Activated naive CD4-positive, alpha-beta T cell treated with anti-CD3 and anti-CD28 coated beads for 36 hours (primary cell): ENCODE measurements around the gene IKZF2. TPM values are rescaled to one million over a fixed set of nuclear protein-coding genes. Genes with fewer than 3 reads are reported as not detected.

Experiments used
- CTCF ChIA-PET: fragments of 350-600 bp; sonication (Branson Sonifier 250); formaldehyde crosslinking; loops from one replicate; lab custom pipeline; 2021; ENCODE audit warnings: antibody characterized with exemption; lab: Charles Lee
- DNase-seq: peaks from one replicate; pipeline ENCODE4 v3.0.0-alpha.2; 2020
- H3K27ac Mint-ChIP-seq: one replicate; pipeline ENCODE4 v1.8.0; 2021; ENCODE audit warnings: mild to moderate bottlenecking, mixed read lengths
- H3K27me3 Mint-ChIP-seq: one replicate; pipeline ENCODE4 v1.8.0; 2021; ENCODE audit warnings: low read depth, mixed read lengths
- H3K36me3 Mint-ChIP-seq: one replicate; pipeline ENCODE4 v1.8.0; 2021; ENCODE audit warnings: low read depth, mixed read lengths
- H3K4me1 Mint-ChIP-seq: one replicate; pipeline ENCODE4 v1.8.0; 2021; ENCODE audit warnings: low read depth, mixed read lengths
- H3K4me3 Mint-ChIP-seq: one replicate; pipeline ENCODE4 v1.8.0; 2021; ENCODE audit warnings: mild to moderate bottlenecking, moderate library complexity, mixed read lengths
- H3K9me3 Mint-ChIP-seq: one replicate; pipeline ENCODE4 v1.8.0; 2021; ENCODE audit warnings: mixed read lengths
- intact Hi-C: fragments of 100-400 bp; cut with micrococcal nuclease; formaldehyde crosslinking; loops from one replicate; pipeline ENCODE4 v1.15.1; 2023
- total RNA-seq, 2 experiments: library from RNA; stranded (reverse); gene quantifications; one replicate each; pipeline ENCODE4 v1.2.3, GENCODE V29; 2021

The IKZF2 gene
- total RNA-seq, 2 experiments from 2014 or later = 1.6 to 1.7 TPM

DNA sequence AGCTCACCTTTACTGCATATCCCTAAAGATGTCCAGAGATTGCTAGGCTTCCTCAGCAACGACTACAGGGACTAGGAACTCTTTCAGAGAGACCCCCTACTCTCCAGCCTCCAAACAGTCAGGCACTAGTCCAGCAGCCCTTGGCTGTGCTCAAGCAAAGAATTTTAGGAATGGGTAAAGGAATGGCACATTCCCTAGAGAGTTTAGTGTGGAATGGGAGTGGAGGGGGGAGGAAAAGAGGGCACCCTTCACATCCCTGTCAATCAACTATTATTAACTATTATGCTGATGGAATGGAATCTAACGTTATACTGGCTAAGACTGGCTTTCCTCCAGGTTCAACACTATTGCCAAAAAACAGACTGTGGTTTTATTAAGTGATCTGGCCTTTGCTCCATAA lies 64.8 kb downstream of the IKZF2 start:
- Mint-ChIP-seq H3K36me3 (no peaks in the 10 kb centered on the region), H3K9me3 (no peaks in the 10 kb centered on the region), H3K27me3 (no peaks in the 10 kb centered on the region), H3K4me3 (no peak overlapping the region), H3K4me1 (no peaks in the 10 kb centered on the region), H3K27ac (no peak overlapping the region)
- CTCF ChIA-PET = no interaction called here
- intact Hi-C loops = no loop called here
- no peak for DNase-seq

DNA sequence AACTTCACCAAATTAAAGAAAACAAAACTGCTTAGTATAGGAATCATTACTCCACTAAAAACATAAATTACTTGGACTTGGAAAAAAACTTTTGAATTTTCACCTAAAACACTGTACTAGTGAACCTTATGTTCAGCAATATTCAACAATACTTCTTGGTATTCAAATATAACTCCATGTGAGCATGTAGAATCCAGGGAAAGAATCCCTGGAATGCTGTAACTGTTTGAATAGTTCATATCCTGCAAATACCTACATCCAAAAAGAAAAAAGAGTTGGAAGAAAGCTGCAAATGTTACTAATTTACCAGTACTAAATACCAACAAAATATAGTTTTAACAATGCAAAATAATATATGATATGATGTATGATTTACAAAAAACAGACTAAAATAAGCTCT lies 65.4 kb downstream of the IKZF2 start:
- H3K36me3 Mint-ChIP-seq = no peaks in the 10 kb centered on the region
- no peak overlapping the region for H3K27ac Mint-ChIP-seq
- intact Hi-C loops = no loop called here
- H3K9me3 Mint-ChIP-seq = no peaks in the 10 kb centered on the region
- CTCF ChIA-PET = no interaction called here
- no peak for DNase-seq
- H3K4me1 Mint-ChIP-seq = no peaks in the 10 kb centered on the region
- H3K27me3 Mint-ChIP-seq = no peaks in the 10 kb centered on the region
- H3K4me3 Mint-ChIP-seq = no peak overlapping the region

DNA sequence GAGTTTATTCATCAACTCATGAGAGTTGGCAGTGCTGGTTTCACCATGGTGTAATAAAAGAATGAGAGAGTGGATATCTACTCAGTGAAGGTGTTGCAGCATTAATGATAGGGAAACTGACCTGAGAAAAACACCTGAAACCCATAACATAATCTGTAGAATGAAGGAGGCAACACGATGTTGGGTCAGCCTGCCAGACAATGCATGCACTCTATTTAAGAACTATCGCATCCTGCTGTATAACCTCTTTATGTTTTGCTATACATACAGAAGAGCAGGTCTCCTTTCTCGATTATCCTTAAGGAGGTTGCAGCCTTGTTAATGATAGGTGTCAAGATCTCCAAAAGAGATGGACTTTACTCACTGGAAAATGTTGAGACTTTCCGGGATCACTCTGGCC lies 65.9 kb downstream of the IKZF2 start:
- no peaks in the 10 kb centered on the region for H3K27me3 Mint-ChIP-seq
- H3K9me3 Mint-ChIP-seq = no peaks in the 10 kb centered on the region
- CTCF ChIA-PET = no interaction called here
- no peaks in the 10 kb centered on the region for H3K36me3 Mint-ChIP-seq
- H3K27ac Mint-ChIP-seq = no peak overlapping the region
- no peaks in the 10 kb centered on the region for H3K4me1 Mint-ChIP-seq
- intact Hi-C loops = no loop called here
- H3K4me3 Mint-ChIP-seq = no peak overlapping the region
- DNase-seq = no peak

DNA sequence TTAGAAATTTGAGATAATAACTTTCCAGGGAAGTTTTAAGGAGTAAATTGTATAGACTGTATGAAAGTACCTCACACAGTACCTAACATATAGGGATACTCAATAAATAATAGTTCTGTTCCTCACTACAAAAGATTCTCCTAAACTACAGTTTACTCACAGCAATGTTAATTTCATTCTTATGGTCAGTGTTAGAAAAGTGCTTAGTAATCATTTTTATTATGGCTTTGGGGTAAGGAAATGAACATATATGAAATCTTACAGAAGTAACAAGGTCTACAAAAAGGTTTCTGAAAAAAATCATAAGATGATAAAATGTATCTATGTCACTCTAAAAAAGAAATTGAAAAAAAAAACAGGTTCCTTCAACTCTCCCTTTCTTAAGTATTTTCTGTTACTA lies 67.2 kb downstream of the IKZF2 start:
- H3K4me3 Mint-ChIP-seq = no peak overlapping the region
- no peak for DNase-seq
- H3K36me3 Mint-ChIP-seq = no peaks in the 10 kb centered on the region
- H3K9me3 Mint-ChIP-seq = no peaks in the 10 kb centered on the region
- intact Hi-C loops = no loop called here
- H3K27me3 Mint-ChIP-seq = no peaks in the 10 kb centered on the region
- no peak overlapping the region for H3K27ac Mint-ChIP-seq
- peaks cover 3% of the 10 kb centered on the region for H3K4me1 Mint-ChIP-seq
- CTCF ChIA-PET = no interaction called here

DNA sequence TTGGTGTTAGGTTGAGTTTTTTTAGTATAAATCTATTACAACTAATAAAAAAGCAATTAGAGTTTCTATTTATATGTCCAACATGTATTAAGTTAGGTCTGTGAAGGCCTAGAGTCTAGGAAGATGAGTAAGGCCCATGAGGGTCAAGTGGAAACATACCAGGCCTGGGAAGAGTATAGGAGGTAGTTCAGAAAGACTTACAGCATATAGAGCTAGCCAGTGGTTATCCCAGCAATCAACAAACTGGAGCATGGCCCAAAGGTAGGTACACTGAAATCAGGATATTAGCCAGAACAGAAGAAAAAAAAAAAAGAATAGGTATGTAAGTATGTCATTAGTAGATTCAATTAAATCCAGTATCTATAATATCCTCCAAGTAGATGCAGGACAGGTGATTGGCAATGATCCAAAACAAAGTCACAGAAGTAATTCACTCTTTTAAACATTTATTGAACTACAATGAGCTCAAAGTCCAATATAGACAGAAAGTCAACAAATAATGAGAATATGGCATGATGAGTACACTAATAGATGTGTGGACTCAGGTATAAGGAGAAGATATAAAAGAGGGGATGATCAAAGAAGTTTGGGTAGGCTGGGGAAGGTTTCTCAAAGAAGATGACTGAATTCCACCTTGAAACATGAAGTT lies 70.3 kb downstream of the IKZF2 start:
- no peaks in the 10 kb centered on the region for H3K9me3 Mint-ChIP-seq
- H3K4me1 Mint-ChIP-seq = peaks cover 3% of the 10 kb centered on the region
- H3K27me3 Mint-ChIP-seq = peaks cover 2% of the 10 kb centered on the region
- DNase-seq = no peak
- H3K36me3 Mint-ChIP-seq = no peaks in the 10 kb centered on the region
- H3K27ac Mint-ChIP-seq = no peak overlapping the region
- intact Hi-C loops = no loop called here
- H3K4me3 Mint-ChIP-seq = no peak overlapping the region
- CTCF ChIA-PET = no interaction called here

DNA sequence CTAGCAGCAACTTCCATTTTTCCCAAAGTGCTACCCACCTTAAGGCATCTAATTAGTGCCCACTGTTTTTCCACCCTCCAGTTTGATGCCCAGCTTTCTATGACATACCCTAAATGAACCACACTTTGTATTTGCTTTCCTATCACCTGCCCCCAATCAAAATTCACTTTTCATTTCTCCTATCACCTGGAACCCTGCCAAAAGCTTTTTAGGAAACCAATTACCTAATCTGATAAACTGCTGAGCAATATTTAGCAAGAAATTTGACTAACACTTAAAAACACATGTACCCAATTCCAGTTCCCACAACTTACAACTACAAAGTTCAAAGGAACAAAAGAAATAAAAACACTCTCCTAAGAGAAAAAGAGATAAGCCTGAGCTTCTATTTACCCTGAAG lies 71.7 kb downstream of the IKZF2 start:
- CTCF ChIA-PET = no interaction called here
- Mint-ChIP-seq H3K4me1 (peaks cover 3% of the 10 kb centered on the region), H3K36me3 (no peaks in the 10 kb centered on the region), H3K9me3 (no peaks in the 10 kb centered on the region), H3K27ac (no peak overlapping the region), H3K27me3 (peaks cover 2% of the 10 kb centered on the region), H3K4me3 (no peak overlapping the region)
- intact Hi-C loops = no loop called here
- DNase-seq = no peak

DNA sequence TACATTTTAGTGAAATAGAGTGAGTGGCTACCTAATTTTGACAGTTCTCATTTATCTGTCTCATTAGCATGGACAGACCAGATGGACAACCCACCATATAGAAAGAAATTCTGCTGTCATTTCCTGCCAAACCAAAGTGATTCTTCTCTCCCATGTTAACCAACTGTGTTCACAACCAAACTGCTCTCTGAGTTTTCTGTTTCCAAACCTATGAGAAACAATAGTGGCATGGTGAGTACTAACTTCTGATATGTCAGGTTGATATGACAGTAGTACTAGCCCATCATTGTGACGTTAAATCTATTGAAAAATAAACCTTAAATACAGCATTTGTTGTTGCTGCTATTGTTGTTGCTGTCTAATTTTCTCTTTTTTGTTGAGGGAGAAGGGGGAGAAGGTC lies 72.7 kb downstream of the IKZF2 start:
- peaks cover 3% of the 10 kb centered on the region for H3K4me1 Mint-ChIP-seq
- no peak for DNase-seq
- H3K27me3 Mint-ChIP-seq = peaks cover 2% of the 10 kb centered on the region
- intact Hi-C loops = no loop called here
- no peaks in the 10 kb centered on the region for H3K36me3 Mint-ChIP-seq
- H3K27ac Mint-ChIP-seq = no peak overlapping the region
- CTCF ChIA-PET = no interaction called here
- H3K9me3 Mint-ChIP-seq = no peaks in the 10 kb centered on the region
- H3K4me3 Mint-ChIP-seq = no peak overlapping the region

DNA sequence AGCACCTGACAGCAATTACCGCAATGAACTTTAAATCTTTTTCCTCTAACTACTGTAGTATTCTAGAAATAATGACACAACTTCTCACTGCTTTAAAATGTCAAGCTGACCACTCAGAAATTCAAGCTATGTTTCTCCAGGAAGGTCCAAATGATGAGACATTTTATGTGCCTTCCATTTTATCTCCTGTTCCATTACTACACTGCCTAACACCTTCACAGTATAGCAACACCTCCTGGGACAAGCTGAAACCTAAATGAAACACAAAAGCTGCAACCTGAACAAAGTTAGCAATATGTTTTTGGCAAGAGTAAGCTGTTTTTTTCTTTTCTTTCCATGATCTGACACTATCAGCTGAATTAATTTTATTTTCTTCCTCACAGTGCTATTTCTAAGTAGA lies 81.9 kb downstream of the IKZF2 start:
- DNase-seq = no peak
- Mint-ChIP-seq H3K36me3 (no peaks in the 10 kb centered on the region), H3K27ac (no peak overlapping the region), H3K4me1 (peaks cover 3% of the 10 kb centered on the region), H3K4me3 (no peak overlapping the region), H3K27me3 (no peaks in the 10 kb centered on the region), H3K9me3 (no peaks in the 10 kb centered on the region)
- intact Hi-C loops = no loop called here
- CTCF ChIA-PET = interaction anchor here (1.0 kb wide), 1 partner anchor 84 kb away, joined by 3 read pairs; no protein-coding TSS in a partner anchor

DNA sequence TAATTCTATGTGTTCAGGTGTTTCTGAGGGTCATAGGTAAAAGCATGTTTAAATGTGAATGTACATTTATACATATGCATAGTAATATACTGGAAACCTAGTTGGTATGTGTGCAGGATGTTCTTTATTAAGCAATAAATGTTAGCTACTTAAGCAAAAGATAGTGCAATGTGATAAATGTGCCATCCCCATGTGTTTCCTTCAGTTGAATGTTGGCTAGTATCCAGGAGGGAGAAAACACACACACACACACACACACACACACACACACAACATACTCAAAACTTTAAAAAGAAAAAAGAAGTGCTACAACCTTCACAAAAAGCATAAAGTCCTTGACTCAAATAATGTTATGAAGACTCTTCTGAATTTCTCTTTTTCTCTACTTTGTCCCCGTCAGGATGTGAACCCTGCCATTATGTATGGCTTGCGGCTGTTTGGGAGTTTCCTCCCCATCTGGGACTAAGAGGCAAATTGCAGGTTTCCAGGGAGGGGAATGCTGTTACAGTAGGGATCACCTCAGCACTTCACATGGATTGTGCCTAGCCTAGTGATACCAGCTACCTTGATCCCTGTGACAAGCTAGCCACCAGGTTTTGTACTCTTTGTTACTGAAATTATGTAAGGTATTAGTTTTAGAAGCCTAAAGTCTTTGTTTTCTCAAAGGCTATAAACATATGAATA lies 82.6 kb downstream of the IKZF2 start:
- intact Hi-C loops = no loop called here
- no peaks in the 10 kb centered on the region for H3K9me3 Mint-ChIP-seq
- H3K27me3 Mint-ChIP-seq = no peaks in the 10 kb centered on the region
- DNase-seq = no peak
- H3K4me3 Mint-ChIP-seq = no peak overlapping the region
- H3K27ac Mint-ChIP-seq = no peak overlapping the region
- H3K36me3 Mint-ChIP-seq = no peaks in the 10 kb centered on the region
- CTCF ChIA-PET = interaction anchor here (1.0 kb wide), 1 partner anchor 85 kb away, joined by 3 read pairs; no protein-coding TSS in a partner anchor
- peaks cover 3% of the 10 kb centered on the region for H3K4me1 Mint-ChIP-seq

DNA sequence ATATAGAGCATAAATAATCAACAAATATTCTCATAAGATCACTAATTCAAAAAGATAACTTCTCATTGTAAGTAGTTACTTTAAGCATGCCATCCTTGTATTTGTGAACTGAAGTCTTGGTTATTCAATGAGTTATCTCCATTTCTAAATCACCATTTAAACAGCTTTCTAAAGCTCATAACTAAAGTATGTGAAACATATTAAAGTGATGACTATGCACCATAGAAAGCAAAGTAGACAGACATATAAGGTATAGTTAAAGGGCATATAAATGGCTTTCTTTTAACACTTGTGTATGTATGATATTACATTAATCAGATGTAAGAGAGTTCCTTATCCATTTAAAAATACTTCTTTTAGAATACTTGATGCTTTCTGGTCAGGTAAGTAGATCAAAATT lies 83.5 kb downstream of the IKZF2 start:
- intact Hi-C loops = no loop called here
- H3K9me3 Mint-ChIP-seq = no peaks in the 10 kb centered on the region
- no peak overlapping the region for H3K27ac Mint-ChIP-seq
- CTCF ChIA-PET = no interaction called here
- no peak overlapping the region for H3K4me3 Mint-ChIP-seq
- no peaks in the 10 kb centered on the region for H3K36me3 Mint-ChIP-seq
- H3K27me3 Mint-ChIP-seq = no peaks in the 10 kb centered on the region
- H3K4me1 Mint-ChIP-seq = peaks cover 3% of the 10 kb centered on the region
- no peak for DNase-seq

DNA sequence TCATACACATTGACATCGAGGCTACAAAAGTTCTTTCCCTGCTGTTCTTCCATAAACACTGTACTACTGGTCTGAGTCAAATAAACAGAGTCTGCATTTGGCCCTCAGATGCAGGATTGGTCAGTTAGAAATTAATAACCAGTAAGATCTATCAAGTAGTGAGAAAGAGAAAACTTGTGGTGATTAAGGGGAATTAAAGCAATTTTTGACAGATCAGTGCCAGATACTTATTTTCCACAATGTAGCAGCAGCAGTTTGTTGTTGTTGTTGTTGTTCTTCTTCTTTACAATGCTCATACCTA lies 85.0 kb downstream of the IKZF2 start:
- no peak overlapping the region for H3K27ac Mint-ChIP-seq
- intact Hi-C loops = no loop called here

DNA sequence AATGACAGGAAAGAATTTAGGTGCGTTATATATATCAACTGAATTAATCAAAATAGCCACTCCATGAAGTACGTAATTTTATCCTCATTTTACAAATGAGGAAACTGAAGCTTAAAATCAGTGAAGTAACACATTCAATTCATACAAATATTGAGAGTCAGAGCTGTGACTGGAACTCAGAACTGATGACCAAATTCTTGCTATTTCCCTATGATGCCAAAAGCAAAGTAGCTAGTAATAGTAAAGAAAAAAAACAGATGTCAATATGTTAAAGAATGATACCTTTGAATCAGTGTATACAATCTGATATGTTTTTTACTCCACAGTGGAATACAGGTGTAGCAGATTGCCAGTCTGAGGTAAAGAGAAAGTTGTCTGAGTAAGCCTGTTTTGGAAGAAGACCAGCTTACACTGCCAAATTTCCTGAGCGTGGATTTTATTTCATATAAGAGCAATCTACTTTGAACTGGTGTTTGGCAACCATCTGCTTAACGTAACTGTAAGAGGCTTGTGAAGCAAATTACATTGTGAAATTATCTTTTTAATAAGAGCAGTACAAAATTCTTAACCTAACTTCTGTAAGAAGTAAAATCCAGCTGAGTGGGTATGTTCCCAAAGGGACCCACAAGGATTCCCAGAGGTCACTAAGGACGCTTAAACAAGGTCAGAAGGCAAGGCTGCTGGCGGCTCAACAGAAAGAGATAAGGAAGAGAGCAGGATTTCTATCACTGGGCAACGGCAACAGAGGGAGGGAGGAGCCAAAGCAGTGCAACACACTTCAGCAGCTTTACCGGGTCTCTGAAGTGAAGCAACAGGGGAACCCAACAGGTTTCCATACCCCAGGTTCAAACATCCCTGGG lies 85.6 kb downstream of the IKZF2 start:
- Mint-ChIP-seq H3K36me3 (no peaks in the 10 kb centered on the region), H3K4me3 (no peak overlapping the region), H3K9me3 (no peaks in the 10 kb centered on the region), H3K27me3 (no peaks in the 10 kb centered on the region), H3K27ac (no peak overlapping the region), H3K4me1 (peaks cover 3% of the 10 kb centered on the region)
- intact Hi-C loops = no loop called here
- no peak for DNase-seq
- CTCF ChIA-PET = no interaction called here

More for the DNA sequence above, 85.0 kb downstream of the IKZF2 start:
- CTCF ChIA-PET = no interaction called here
- Mint-ChIP-seq H3K4me3 (no peak overlapping the region), H3K36me3 (no peaks in the 10 kb centered on the region), H3K4me1 (peaks cover 3% of the 10 kb centered on the region), H3K9me3 (no peaks in the 10 kb centered on the region), H3K27me3 (no peaks in the 10 kb centered on the region)
- DNase-seq = no peak

DNA sequence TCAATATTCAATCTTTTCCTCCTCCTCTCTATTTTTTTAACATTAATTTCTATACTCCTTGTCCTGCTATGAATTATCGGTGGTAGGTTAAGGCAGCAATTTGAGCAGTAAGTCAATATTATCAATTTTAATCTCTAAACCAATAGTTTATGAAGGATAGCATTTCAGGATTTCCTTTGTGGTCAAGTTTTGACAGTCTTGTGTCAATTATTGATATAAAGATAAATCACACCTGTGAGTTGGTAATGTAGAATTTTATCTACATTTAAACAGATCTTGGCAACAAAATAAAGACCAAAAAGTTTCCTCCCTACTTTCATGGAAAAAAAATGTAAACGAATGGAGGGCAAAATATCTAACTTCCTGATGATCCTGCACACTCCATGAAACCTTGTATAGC lies 87.3 kb downstream of the IKZF2 start:
- no peaks in the 10 kb centered on the region for H3K36me3 Mint-ChIP-seq
- no peaks in the 10 kb centered on the region for H3K4me1 Mint-ChIP-seq
- CTCF ChIA-PET = no interaction called here
- intact Hi-C loops = no loop called here
- no peak overlapping the region for H3K27ac Mint-ChIP-seq
- H3K9me3 Mint-ChIP-seq = no peaks in the 10 kb centered on the region
- H3K4me3 Mint-ChIP-seq = no peak overlapping the region
- H3K27me3 Mint-ChIP-seq = no peaks in the 10 kb centered on the region
- DNase-seq = no peak
